Heart left ventricle (tissue), 16 donors: ENCODE measurements around the gene PTPN5. TPM values are rescaled to one million over a fixed set of nuclear protein-coding genes. Genes with fewer than 3 reads are reported as not detected.

Experiments used
- ATAC-seq, 4 donors: fragments of 200-7000 bp; cut with Tn5 transposase; one replicate each; pipeline ENCODE4 v1.9.1; 2020 to 2022; ENCODE audit warnings: moderate library complexity in 4 of 4, mild to moderate bottlenecking in 3 of 4, moderate number of reproducible peaks in 1 of 4
- DNase-seq, 5 donors: peaks; one replicate each; pipeline ENCODE4 v3.0.0-alpha.2; 2020
- H3K27ac ChIP-seq, 12 donors: fragments of 200-600 bp; sonication (generic) in 4 of 12; one replicate each; pipeline versions ENCODE4 v1.5.0 to v1.8.0; 2016 to 2022; ENCODE audit warnings: mild to moderate bottlenecking in 2 of 12
- H3K27me3 ChIP-seq, 9 donors: fragments of 200-600 bp; sonication (generic) in 2 of 9; one replicate each; pipeline versions ENCODE4 v1.5.1 to v1.8.0; 2016 to 2022; ENCODE audit warnings: mild to moderate bottlenecking in 3 of 9
- H3K36me3 ChIP-seq, 9 donors: fragments of 200-600 bp; sonication (generic) in 2 of 9; one replicate each; pipeline versions ENCODE4 v1.5.0 to v1.8.0; 2018 to 2022; ENCODE audit warnings: mild to moderate bottlenecking in 2 of 9
- H3K4me1 ChIP-seq, 12 donors: fragments of 200-600 bp; sonication (generic) in 4 of 12; one replicate each; pipeline versions ENCODE4 v1.5.0 to v1.8.0; 2016 to 2022; ENCODE audit warnings: mild to moderate bottlenecking in 3 of 12
- H3K4me3 ChIP-seq, 12 donors: fragments of 200-600 bp; sonication (generic) in 4 of 12; one replicate each; pipeline versions ENCODE4 v1.5.0 to v1.8.0; 2017 to 2022; ENCODE audit warnings: mild to moderate bottlenecking in 9 of 12, moderate library complexity in 4 of 12
- H3K9me3 ChIP-seq, 12 donors: fragments of 200-600 bp; sonication (generic) in 4 of 12; one replicate each; pipeline versions ENCODE4 v1.5.0 to v1.8.0; 2016 to 2022; ENCODE audit warnings: mild to moderate bottlenecking in 1 of 12
- CTCF ChIP-seq, 12 donors: fragments of 200-600 bp; sonication (generic) in 4 of 12; IDR thresholded peaks; one replicate each; pipeline versions ENCODE4 v1.5.0 to v1.8.0; 2018 to 2022; ENCODE audit warnings: antibody characterized with exemption in 12 of 12, mild to moderate bottlenecking in 5 of 12
- POLR2A ChIP-seq, 2 donors: fragments of 450-650 bp; IDR thresholded peaks; one replicate each; pipeline ENCODE4 v1.6.1; 2017; ENCODE audit warnings: antibody characterized with exemption in 2 of 2, mild to moderate bottlenecking in 2 of 2, moderate library complexity in 2 of 2
- WGBS, 4 donors: extraction: QIAGEN DNeasy Blood & Tissue Kit in 2 of 4; methylation state at CpG; one replicate each; pipeline versions ENCODE4 v1.1.5 to v1.1.7; 2013 to 2018; 5-methylcytosine and 5-hydroxymethylcytosine counted together
- intact Hi-C, 10 donors: fragments of 100-400 bp; cut with DNase I; formaldehyde crosslinking; loops; one replicate each; pipeline versions ENCODE4 v1.11.1 to v1.14.2; 2022
- polyA plus RNA-seq, 2 donors: library from polyadenylated mRNA; stranded (reverse); fragments of 200-250 nt; gene quantifications; one replicate each; pipeline ENCODE4 v1.2.3, GENCODE V29; 2013
- total RNA-seq, 9 donors: library from RNA; depleted of rRNA in 2 of 9; stranded (reverse); fragments of >200 nt in 2 of 9; fragmentation: NEBNext Ultra II Directional in 3 of 9; extraction: Animal tissue kit (Norgen Biotek cat#: 25700) in 3 of 9; gene quantifications; one replicate each; pipeline versions ENCODE4 v1.1.0 to v1.2.4, GENCODE V29; 2016 to 2023
- donor health status: ischemic (EF 13 %, LVEDD 7.1; RV severe dilation, severe dysfunction).
- donor health status: healthy with polysubstance abuse.
- donor health status: DM: no; HTN: yes; CAD: no.
- donor health status: DM: no; HTN: no; CAD: no.
- donor health status: ischemic (EF 25% LVEDD 6.9; RV normal size, moderate dysfunction).
- donor health status: ischemic (EF 25% LVEDD 5.7; RV mildly dilated, moderate dysfunction).
- donor health status: healthy.
- donor health status: DM: yes; HTN: yes; CAD: no.
- donor health status: ischemic (EF 35%, LVEDD 5.7; RV mildly dilated, moderate dysfunction).
- donor health status: nonischemic (EF 11% LVEDD 7.7; RV severe dilation, severe dysfunction).
- donor health status: DM: yes; HTN: yes; CAD: no.
- donor health status: PGD.
- donor health status: ischemic (EF 29% LVEDD 5.4; RV normal size, mild dysfunction).
- donor health status: nonischemic (EF 23%, LVEDD 6.1; RV moderate dilation, normal function).

PTPN5 gene
- total and polyA plus RNA-seq, 11 donors: 2.3 to 18.5 (median 5.4) TPM

DNA sequence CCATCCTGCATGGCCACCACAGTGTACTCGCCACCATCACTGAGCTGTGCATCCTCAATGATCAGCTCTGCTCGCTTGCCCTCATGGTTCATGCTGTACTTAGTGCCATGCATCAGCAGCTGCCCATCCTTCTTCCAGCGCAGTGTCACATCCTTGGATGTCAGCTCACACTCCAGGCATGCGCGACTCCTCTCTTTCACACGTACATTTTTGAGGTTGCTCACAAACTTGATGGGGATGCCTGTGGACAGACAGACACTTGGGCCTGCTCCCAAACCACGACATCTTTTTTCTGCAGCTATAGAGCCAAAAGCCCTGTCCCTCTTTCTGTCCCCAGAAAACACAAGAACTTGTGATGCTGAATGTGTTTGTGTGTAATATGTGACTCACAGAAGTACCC lies 76.1 kb downstream of the PTPN5 start:
- no peak for ATAC-seq
- WGBS, 4 donors: 73 to 88% (median 79%) methylated on average over 7 of the region's 7 CpGs
- Histone ChIP-seq H3K27ac (no peak overlapping the region), H3K27me3 (no peaks in the 10 kb centered on the region), H3K36me3 (no peaks in the 10 kb centered on the region), H3K4me3 (no peak overlapping the region), H3K9me3 (no peaks in the 10 kb centered on the region), H3K4me1 (peaks cover 0 to 2% (median under 1%) of the 10 kb centered on the region in 12 donors)
- TF ChIP-seq POLR2A (IDR thresholded peaks at IDR 0.05): no peak
- TF ChIP-seq CTCF (IDR thresholded peaks at IDR 0.05): no peak
- intact Hi-C loops: no loop called here
- no peak for DNase-seq

DNA sequence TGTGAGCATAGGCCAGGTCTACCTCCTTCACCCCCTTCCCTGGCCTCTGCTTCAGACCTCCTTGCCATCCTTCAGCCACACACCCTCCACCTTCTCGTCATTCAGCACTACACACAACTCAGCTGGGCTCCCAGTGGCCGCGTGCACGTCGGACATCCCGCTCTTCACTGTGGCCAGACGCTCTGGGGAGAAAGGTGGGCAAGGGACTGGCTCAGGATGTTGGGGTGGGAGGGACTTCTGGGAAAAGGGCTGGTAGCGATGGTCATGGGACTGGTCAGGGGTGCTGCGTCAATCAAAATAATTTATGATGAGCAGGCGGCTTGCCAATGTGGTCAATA lies 77.2 kb downstream of the PTPN5 start:
- H3K4me3 ChIP-seq: no peak overlapping the region
- intact Hi-C loops: no loop called here
- H3K36me3 ChIP-seq: no peaks in the 10 kb centered on the region
- H3K9me3 ChIP-seq: no peaks in the 10 kb centered on the region
- DNase-seq (no peak), ATAC-seq (no peak)
- 84 to 90% (median 86%) methylated on average over 10 of the region's 10 CpGs for WGBS, 4 donors
- H3K27ac ChIP-seq: no peak overlapping the region
- H3K4me1 ChIP-seq: no peaks in the 10 kb centered on the region
- TF ChIP-seq CTCF (IDR thresholded peaks at IDR 0.05) (no peak), POLR2A (IDR thresholded peaks at IDR 0.05) (no peak)
- H3K27me3 ChIP-seq: no peaks in the 10 kb centered on the region

DNA sequence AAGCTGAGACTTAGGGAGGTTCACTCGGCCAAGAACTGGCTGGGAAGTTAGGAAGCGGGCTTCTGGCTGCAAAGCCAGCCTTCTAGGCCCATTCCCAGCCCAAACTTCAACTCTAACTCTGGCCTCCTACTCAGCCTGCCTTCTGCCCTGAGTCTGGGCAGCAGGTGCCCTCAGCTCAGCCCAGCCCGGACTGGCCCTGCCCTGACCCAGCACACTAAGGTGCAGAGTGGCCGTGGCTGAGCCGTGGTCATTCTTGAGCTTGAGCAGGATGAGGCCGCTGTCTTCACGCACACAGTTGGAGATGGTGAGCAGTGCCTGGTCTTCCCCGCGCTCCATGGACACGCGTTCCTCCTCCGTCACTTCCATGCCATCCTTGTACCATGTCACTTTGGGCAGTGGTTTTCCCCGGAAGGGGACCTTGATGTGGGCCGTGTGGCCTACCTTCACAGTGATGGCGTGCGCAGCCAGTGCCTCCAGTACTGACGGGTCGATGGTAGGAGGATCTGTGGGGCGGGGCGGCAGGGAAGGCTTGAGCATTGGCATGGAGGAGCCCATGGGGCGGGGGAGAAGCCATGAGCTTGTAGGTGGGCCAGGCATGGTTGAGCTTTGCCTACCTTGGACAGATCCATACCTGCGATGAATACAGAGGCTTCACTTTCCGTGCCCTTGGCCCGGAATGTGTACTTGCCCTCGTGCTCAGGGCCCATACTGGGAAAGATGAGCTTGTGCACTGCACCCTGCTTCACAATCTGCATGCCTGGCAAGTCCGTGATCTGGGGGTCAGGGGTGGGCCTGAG lies 77.8 kb downstream of the PTPN5 start:
- no peak for ATAC-seq
- Histone ChIP-seq H3K9me3 (no peaks in the 10 kb centered on the region), H3K4me1 (no peaks in the 10 kb centered on the region), H3K4me3 (no peak overlapping the region), H3K27me3 (no peaks in the 10 kb centered on the region), H3K36me3 (no peaks in the 10 kb centered on the region), H3K27ac (no peak overlapping the region)
- intact Hi-C loops: no loop called here
- DNase-seq: no peak
- 93 to 95% (median 94%) methylated on average over 21 to 26 of the region's 26 CpGs for WGBS, 4 donors
- no peak for TF ChIP-seq POLR2A (IDR thresholded peaks at IDR 0.05)

DNA sequence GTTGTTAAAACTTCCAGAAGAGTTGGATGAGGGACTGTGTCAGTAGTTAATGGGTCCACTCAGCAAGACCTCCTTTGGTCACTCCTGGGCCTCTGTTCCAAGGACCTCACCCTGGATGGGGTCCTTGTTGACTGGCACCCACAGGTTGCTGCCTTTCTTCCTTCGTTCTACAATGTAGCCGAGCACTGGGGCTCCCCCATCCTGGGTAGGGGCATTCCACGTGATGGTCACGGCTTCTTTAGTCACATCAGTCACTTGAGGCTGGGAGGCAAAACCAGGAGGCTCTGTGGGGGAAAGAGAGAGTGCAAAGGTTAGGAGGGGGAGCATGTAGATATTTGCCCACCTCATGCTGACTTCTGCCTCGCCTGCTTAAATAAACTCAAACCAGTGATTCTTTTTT lies 81.1 kb downstream of the PTPN5 start:
- Histone ChIP-seq H3K27me3 (no peaks in the 10 kb centered on the region), H3K4me1 (peaks cover 2 to 15% (median 6%) of the 10 kb centered on the region in 12 donors), H3K36me3 (no peaks in the 10 kb centered on the region), H3K27ac (no peak overlapping the region), H3K9me3 (no peaks in the 10 kb centered on the region), H3K4me3 (no peak overlapping the region)
- WGBS, 4 donors: 78 to 95% (median 88%) methylated on average over 5 of the region's 5 CpGs
- no peak for ATAC-seq
- TF ChIP-seq CTCF (IDR thresholded peaks at IDR 0.05) (no peak), POLR2A (IDR thresholded peaks at IDR 0.05) (no peak)
- no peak for DNase-seq
- intact Hi-C loops: no loop called here

- Histone ChIP-seq H3K27me3 (no peaks in the 10 kb centered on the region), H3K4me3 (no peak overlapping the region), H3K27ac (no peak overlapping the region), H3K36me3 (no peaks in the 10 kb centered on the region), H3K9me3 (no peaks in the 10 kb centered on the region), H3K4me1 (peaks cover 7 to 26% (median 14%) of the 10 kb centered on the region in 12 donors)
- 93 to 100% (median 94%) methylated on average over 4 of the region's 4 CpGs for WGBS, 4 donors
- ATAC-seq: no peak
- intact Hi-C loops: loop anchor here in 3 of 10 donors (5.0 kb wide), 1 partner anchor 77 kb away; the partner anchor contains the start of gene SPTY2D1 (in 3 of the 3)
- TF ChIP-seq POLR2A (IDR thresholded peaks at IDR 0.05) (no peak), CTCF (IDR thresholded peaks at IDR 0.05) (no peak)
- DNase-seq: no peak
Measured at GRCh38 chr11:18709414-18709813, 82.2 kb downstream of the PTPN5 start.
